Measurements from ENCODE around the gene ABHD17A.

Gene ABHD17A

DNA sequence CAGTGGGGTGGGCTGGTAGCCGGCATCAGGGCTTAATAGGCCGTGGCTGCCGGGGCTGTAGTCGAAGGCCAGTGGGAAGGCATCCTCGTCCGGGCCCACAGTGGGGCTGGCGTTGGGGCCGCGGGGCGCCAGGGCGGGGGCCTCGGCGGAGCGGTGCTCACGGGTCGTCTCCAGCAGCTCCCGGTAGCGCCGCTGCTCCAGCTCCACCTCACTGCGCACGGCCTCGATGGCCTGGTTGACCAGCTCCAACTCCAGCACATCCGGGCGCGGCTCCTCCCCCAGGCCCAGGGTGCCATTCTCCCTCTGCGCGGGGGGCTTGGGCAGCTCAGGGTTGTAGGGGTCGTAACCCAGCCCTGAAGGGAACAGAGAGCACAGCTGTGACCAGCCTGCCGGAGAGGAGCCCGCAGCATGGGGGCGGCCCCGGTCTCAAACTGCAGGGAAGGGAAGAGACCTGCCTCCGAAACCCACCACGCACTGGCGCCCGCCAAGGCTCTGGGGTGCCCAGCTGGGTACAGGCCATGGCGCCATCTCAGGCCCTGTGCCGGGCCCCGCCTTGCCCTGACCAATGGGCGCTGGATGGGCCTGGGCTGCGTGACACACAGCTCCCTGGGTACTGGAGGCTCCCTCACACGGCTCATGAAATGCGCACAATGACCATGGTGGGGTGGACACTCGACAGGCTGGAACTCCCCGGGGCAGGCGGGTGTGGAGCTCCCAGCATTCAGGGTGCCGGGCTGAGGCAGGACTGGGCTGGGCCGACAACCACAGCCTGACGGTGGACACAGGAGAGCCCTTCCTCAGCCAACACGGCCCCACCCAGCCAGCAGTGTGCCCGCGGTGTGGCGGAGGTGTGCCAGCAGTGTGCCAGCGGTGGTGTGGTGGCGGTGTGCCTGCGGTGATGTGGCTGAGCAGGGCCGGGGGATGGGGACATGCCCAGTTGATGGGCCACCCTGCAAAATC lies 56.7 kb downstream of the ABHD17A start:
- no peak for DNase-seq (ENCODE audit: extremely low spot score)
- ChIA-PET CTCF (interaction anchor here (0.9 to 10.1 kb wide), 5 partner anchors 9 to 283 kb away, joined by 3 to 152 read pairs (median 8); no protein-coding TSS in a partner anchor), POLR2A (no interaction called here)
- TF ChIP-seq CTCF (IDR thresholded peaks at IDR 0.05; ENCODE audit: control extremely low read depth, extremely low read depth, low read depth, missing control alignments): no peak

GRCh38 chr19:1827566-1828278 lies 57.6 kb downstream of the ABHD17A start:
- no peak for DNase-seq (ENCODE audit: extremely low spot score)
- ChIA-PET POLR2A (no interaction called here), CTCF (interaction anchor here (0.9 to 10.1 kb wide), 5 partner anchors 10 to 149 kb away, joined by 3 to 152 read pairs (median 5); no protein-coding TSS in a partner anchor)
- no peak for TF ChIP-seq CTCF (IDR thresholded peaks at IDR 0.05; ENCODE audit: control extremely low read depth, extremely low read depth, low read depth, missing control alignments)

Measured in GM10248 (cell line).